WTC11 (cell line): Measurements from ENCODE around the gene NANOS2. TPM values are rescaled to one million over a fixed set of nuclear protein-coding genes. Genes with fewer than 3 reads are reported as not detected.

Experiments used
- ATAC-seq: fragments of 200-7000 bp; cut with Tn5 transposase; 2 replicates; pipeline ENCODE4 v1.10.0; 2021; ENCODE audit warnings: mild to moderate bottlenecking, moderate library complexity
- CTCF ChIA-PET: fragments of 300-600 bp; sonication (Branson Sonifier 250); formaldehyde crosslinking; loops from one replicate; lab custom pipeline; 2021; ENCODE audit warnings: antibody characterized with exemption; lab: Charles Lee
- POLR2A ChIA-PET: fragments of 350-600 bp; sonication (Branson Sonifier 250); formaldehyde crosslinking; loops from one replicate; lab custom pipeline; 2021; ENCODE audit warnings: antibody characterized with exemption; lab: Charles Lee
- DNase-seq: peaks from one replicate; pipeline ENCODE4 v3.0.0; 2021; ENCODE audit warnings: low spot score
- H3K27ac Mint-ChIP-seq: 2 replicates; pipeline ENCODE4 v1.8.0; 2021; ENCODE audit warnings: mixed read lengths
- H3K27me3 Mint-ChIP-seq: 2 replicates; pipeline ENCODE4 v1.8.0; 2021; ENCODE audit warnings: low read depth, mild to moderate bottlenecking, moderate library complexity, mixed read lengths
- H3K36me3 Mint-ChIP-seq: 2 replicates; pipeline ENCODE4 v1.8.0; 2021; ENCODE audit warnings: mixed read lengths
- H3K4me1 Mint-ChIP-seq: 2 replicates; pipeline ENCODE4 v1.8.0; 2022; ENCODE audit warnings: mixed read lengths
- H3K4me3 Mint-ChIP-seq: 2 replicates; pipeline ENCODE4 v1.8.0; 2021; ENCODE audit warnings: mild to moderate bottlenecking, moderate library complexity, mixed read lengths
- H3K9me3 Mint-ChIP-seq: 2 replicates; pipeline ENCODE4 v1.8.0; 2021; ENCODE audit warnings: mixed read lengths
- ATF1 ChIP-seq: sonication (generic); formaldehyde crosslinking; IDR thresholded peaks from 2 replicates; pipeline ENCODE4 v1.8.1; 2023; ENCODE audit warnings: mild to moderate bottlenecking, moderate library complexity, missing genetic modification reagents
- ATF6 ChIP-seq: sonication (generic); formaldehyde crosslinking; IDR thresholded peaks from 2 replicates; pipeline ENCODE4 v1.8.1; 2023; ENCODE audit warnings: mild to moderate bottlenecking, missing genetic modification reagents
- CBFB ChIP-seq: sonication (generic); formaldehyde crosslinking; IDR thresholded peaks from 2 replicates; pipeline ENCODE4 v1.8.1; 2022; ENCODE audit warnings: mild to moderate bottlenecking, low read depth, missing genetic modification reagents
- ETV6 ChIP-seq: sonication (generic); formaldehyde crosslinking; IDR thresholded peaks from 2 replicates; pipeline ENCODE4 v1.8.1; 2022; ENCODE audit warnings: mild to moderate bottlenecking, missing genetic modification reagents
- FOXK1 ChIP-seq: sonication (generic); formaldehyde crosslinking; IDR thresholded peaks from 2 replicates; pipeline ENCODE4 v1.8.0; 2022; ENCODE audit warnings: mild to moderate bottlenecking, moderate library complexity, missing genetic modification reagents
- HMGXB4 ChIP-seq: sonication (generic); formaldehyde crosslinking; IDR thresholded peaks from 2 replicates; pipeline ENCODE4 v1.8.1; 2023; ENCODE audit warnings: mild to moderate bottlenecking, moderate library complexity, missing genetic modification reagents
- RORB ChIP-seq: fragments of 250-450 bp; sonication (Bioruptor Pico); IDR thresholded peaks from 2 replicates; pipeline ENCODE4 v1.9.0; 2021; ENCODE audit warnings: mild to moderate bottlenecking
- ZBTB43 ChIP-seq: sonication (generic); formaldehyde crosslinking; IDR thresholded peaks from 2 replicates; pipeline ENCODE4 v1.8.1; 2023; ENCODE audit warnings: mild to moderate bottlenecking, missing genetic modification reagents
- ZNF219 ChIP-seq: sonication (generic); formaldehyde crosslinking; IDR thresholded peaks from 2 replicates; pipeline ENCODE4 v1.8.0; 2023; ENCODE audit warnings: missing genetic modification reagents, mild to moderate bottlenecking, borderline replicate concordance
- total RNA-seq: library from RNA; stranded (reverse); gene quantifications from 3 replicates; pipeline ENCODE4 v1.2.3, GENCODE V29; 2021
- TF ChIP-seq, protein P1 (sequence below): sonication (generic); formaldehyde crosslinking; IDR thresholded peaks from 2 replicates; pipeline ENCODE4 v1.8.1; 2022; ENCODE audit warnings: missing genetic modification reagents, borderline replicate concordance
- TF ChIP-seq, protein P2 (sequence below): sonication (generic); formaldehyde crosslinking; IDR thresholded peaks from 2 replicates; pipeline ENCODE4 v1.8.0; 2022; ENCODE audit warnings: mild to moderate bottlenecking, missing genetic modification reagents
- TF ChIP-seq, protein P3 (sequence below): sonication (generic); formaldehyde crosslinking; IDR thresholded peaks from 2 replicates; pipeline ENCODE4 v1.8.0; 2022; ENCODE audit warnings: mild to moderate bottlenecking, missing genetic modification reagents
- TF ChIP-seq, protein P4 (sequence below): sonication (generic); formaldehyde crosslinking; IDR thresholded peaks from 2 replicates; pipeline ENCODE4 v1.8.0; 2022; ENCODE audit warnings: missing genetic modification reagents
- TF ChIP-seq, protein P5 (sequence below): sonication (generic); formaldehyde crosslinking; IDR thresholded peaks from 2 replicates; pipeline ENCODE4 v1.8.1; 2022; ENCODE audit warnings: low read depth, mild to moderate bottlenecking, moderate library complexity, missing genetic modification reagents, borderline replicate concordance

NANOS2 gene
- total RNA-seq, 1 experiment from 2014 or later: 0.13 TPM

- CTCF ChIA-PET: interaction anchor here (0.6 to 4.1 kb wide), 18 partner anchors 9 to 460 kb away, joined by 3 to 41 read pairs (median 5); partner anchors contain the start of genes FOXA3, IRF2BP1, SIX5 and SYMPK
- no peak for TF ChIP-seq RORB (CRISPR knock-in tag)
- TF ChIP-seq, protein P1, sequence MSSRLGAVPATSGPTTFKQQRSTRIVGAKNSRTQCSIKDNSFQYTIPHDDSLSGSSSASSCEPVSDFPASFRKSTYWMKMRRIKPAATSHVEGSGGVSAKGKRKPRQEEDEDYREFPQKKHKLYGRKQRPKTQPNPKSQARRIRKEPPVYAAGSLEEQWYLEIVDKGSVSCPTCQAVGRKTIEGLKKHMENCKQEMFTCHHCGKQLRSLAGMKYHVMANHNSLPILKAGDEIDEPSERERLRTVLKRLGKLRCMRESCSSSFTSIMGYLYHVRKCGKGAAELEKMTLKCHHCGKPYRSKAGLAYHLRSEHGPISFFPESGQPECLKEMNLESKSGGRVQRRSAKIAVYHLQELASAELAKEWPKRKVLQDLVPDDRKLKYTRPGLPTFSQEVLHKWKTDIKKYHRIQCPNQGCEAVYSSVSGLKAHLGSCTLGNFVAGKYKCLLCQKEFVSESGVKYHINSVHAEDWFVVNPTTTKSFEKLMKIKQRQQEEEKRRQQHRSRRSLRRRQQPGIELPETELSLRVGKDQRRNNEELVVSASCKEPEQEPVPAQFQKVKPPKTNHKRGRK (CRISPR knock-in tag): no peak
- TF ChIP-seq, protein P2, sequence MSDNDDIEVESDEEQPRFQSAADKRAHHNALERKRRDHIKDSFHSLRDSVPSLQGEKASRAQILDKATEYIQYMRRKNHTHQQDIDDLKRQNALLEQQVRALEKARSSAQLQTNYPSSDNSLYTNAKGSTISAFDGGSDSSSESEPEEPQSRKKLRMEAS (CRISPR knock-in tag): peak; percentile 54; the same call in 1 of the 2 replicates
- no peak for TF ChIP-seq ZNF219 (CRISPR knock-in tag)
- TF ChIP-seq, protein P3, sequence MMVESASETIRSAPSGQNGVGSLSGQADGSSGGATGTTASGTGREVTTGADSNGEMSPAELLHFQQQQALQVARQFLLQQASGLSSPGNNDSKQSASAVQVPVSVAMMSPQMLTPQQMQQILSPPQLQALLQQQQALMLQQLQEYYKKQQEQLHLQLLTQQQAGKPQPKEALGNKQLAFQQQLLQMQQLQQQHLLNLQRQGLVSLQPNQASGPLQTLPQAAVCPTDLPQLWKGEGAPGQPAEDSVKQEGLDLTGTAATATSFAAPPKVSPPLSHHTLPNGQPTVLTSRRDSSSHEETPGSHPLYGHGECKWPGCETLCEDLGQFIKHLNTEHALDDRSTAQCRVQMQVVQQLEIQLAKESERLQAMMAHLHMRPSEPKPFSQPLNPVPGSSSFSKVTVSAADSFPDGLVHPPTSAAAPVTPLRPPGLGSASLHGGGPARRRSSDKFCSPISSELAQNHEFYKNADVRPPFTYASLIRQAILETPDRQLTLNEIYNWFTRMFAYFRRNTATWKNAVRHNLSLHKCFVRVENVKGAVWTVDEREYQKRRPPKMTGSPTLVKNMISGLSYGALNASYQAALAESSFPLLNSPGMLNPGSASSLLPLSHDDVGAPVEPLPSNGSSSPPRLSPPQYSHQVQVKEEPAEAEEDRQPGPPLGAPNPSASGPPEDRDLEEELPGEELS (CRISPR knock-in tag): peak; percentile 65; the same call in 1 of the 2 replicates
- TF ChIP-seq, protein P4, sequence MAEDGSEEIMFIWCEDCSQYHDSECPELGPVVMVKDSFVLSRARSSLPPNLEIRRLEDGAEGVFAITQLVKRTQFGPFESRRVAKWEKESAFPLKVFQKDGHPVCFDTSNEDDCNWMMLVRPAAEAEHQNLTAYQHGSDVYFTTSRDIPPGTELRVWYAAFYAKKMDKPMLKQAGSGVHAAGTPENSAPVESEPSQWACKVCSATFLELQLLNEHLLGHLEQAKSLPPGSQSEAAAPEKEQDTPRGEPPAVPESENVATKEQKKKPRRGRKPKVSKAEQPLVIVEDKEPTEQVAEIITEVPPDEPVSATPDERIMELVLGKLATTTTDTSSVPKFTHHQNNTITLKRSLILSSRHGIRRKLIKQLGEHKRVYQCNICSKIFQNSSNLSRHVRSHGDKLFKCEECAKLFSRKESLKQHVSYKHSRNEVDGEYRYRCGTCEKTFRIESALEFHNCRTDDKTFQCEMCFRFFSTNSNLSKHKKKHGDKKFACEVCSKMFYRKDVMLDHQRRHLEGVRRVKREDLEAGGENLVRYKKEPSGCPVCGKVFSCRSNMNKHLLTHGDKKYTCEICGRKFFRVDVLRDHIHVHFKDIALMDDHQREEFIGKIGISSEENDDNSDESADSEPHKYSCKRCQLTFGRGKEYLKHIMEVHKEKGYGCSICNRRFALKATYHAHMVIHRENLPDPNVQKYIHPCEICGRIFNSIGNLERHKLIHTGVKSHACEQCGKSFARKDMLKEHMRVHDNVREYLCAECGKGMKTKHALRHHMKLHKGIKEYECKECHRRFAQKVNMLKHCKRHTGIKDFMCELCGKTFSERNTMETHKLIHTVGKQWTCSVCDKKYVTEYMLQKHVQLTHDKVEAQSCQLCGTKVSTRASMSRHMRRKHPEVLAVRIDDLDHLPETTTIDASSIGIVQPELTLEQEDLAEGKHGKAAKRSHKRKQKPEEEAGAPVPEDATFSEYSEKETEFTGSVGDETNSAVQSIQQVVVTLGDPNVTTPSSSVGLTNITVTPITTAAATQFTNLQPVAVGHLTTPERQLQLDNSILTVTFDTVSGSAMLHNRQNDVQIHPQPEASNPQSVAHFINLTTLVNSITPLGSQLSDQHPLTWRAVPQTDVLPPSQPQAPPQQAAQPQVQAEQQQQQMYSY (CRISPR knock-in tag): peak; percentile 41; the same call in 1 of the 2 replicates
- TF ChIP-seq HMGXB4 (CRISPR knock-in tag): 0 out of 2 replicates have a peak, but pooled peaks have one; percentile 19
- no peak for TF ChIP-seq CBFB (CRISPR knock-in tag)
- TF ChIP-seq ETV6: 0 out of 2 replicates have a peak, but pooled peaks have one; percentile 55
- TF ChIP-seq, protein P5, sequence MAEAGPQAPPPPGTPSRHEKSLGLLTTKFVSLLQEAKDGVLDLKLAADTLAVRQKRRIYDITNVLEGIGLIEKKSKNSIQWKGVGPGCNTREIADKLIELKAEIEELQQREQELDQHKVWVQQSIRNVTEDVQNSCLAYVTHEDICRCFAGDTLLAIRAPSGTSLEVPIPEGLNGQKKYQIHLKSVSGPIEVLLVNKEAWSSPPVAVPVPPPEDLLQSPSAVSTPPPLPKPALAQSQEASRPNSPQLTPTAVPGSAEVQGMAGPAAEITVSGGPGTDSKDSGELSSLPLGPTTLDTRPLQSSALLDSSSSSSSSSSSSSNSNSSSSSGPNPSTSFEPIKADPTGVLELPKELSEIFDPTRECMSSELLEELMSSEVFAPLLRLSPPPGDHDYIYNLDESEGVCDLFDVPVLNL: no peak
- TF ChIP-seq ATF1 (CRISPR knock-in tag): peak; percentile 27; the same call in 1 of the 2 replicates
- TF ChIP-seq ATF6 (CRISPR knock-in tag): no peak
- no peak for TF ChIP-seq ZBTB43
- TF ChIP-seq FOXK1 (CRISPR knock-in tag): peak; percentile 41; the same call in 1 of the 2 replicates
- H3K4me1 Mint-ChIP-seq: peaks cover 12% of the 10 kb centered on the region
- no peaks in the 10 kb centered on the region for H3K9me3 Mint-ChIP-seq
- POLR2A ChIA-PET: interaction anchor here (1.5 to 1.9 kb wide), 2 partner anchors 37 to 114 kb away, joined by 4 to 6 read pairs; partner anchors contain the start of gene FOXA3
- ATAC-seq: no peak
- peak overlapping the region; percentile 65 for H3K4me3 Mint-ChIP-seq
- peaks cover 25% of the 10 kb centered on the region for H3K27me3 Mint-ChIP-seq
- H3K27ac Mint-ChIP-seq: no peak overlapping the region
- peak; percentile 38 for DNase-seq
- H3K36me3 Mint-ChIP-seq: peaks cover 25% of the 10 kb centered on the region
Measured at GRCh38 chr19:45901432-45901911, 13.1 kb downstream of the NANOS2 start.
